Tibial nerve (tissue), 4 donors: Measurements from ENCODE around the gene AKT3. TPM values are rescaled to one million over a fixed set of nuclear protein-coding genes. Genes with fewer than 3 reads are reported as not detected.
"Not testable (repeated sequence)": the region's sequence is repeated elsewhere in the genome, so short reads cannot be mapped to it uniquely, and the experiment has no call there.

Source experiments
- DNase-seq, 2 donors: peaks; one replicate each; pipeline ENCODE4 v3.0.0-alpha.2; 2019; ENCODE audit warnings: low spot score in 2 of 2
- H3K27ac ChIP-seq, 4 donors: fragments of 200-600 bp; sonication (generic) in 3 of 4; one replicate each; pipeline ENCODE4 v1.5.1; 2017 to 2019; ENCODE audit warnings: mild to moderate bottlenecking in 1 of 4
- H3K27me3 ChIP-seq, 2 donors: fragments of 200-600 bp; sonication (generic) in 1 of 2; one replicate each; pipeline versions ENCODE4 v1.5.1 to v1.6.0; 2017 to 2019
- H3K36me3 ChIP-seq, 3 donors: fragments of 200-600 bp; sonication (generic); one replicate each; pipeline ENCODE4 v1.5.1; 2018 to 2019
- H3K4me1 ChIP-seq, 4 donors: fragments of 200-600 bp; sonication (generic) in 3 of 4; one replicate each; pipeline ENCODE4 v1.5.1; 2017 to 2019
- H3K4me3 ChIP-seq, 4 donors: fragments of 200-600 bp; sonication (generic) in 3 of 4; one replicate each; pipeline ENCODE4 v1.5.1; 2017 to 2019; ENCODE audit warnings: mild to moderate bottlenecking in 1 of 4, moderate library complexity in 1 of 4
- H3K9me3 ChIP-seq, 4 donors: fragments of 200-600 bp; sonication (generic) in 3 of 4; one replicate each; pipeline ENCODE4 v1.5.1; 2017 to 2019
- EP300 ChIP-seq, 2 donors: sonication (generic); formaldehyde crosslinking; IDR thresholded peaks; one replicate each; pipeline ENCODE4 v1.6.1; 2017; ENCODE audit warnings: antibody characterized with exemption in 2 of 2, mild to moderate bottlenecking in 1 of 2
- POLR2A ChIP-seq, 2 donors: fragments of 450-650 bp; IDR thresholded peaks; one replicate each; pipeline ENCODE4 v1.6.1; 2017; ENCODE audit warnings: antibody characterized with exemption in 2 of 2, mild to moderate bottlenecking in 2 of 2, moderate library complexity in 2 of 2
- WGBS, 2 donors: methylation state at CpG; one replicate each; pipeline ENCODE4 v1.1.5; 2018; 5-methylcytosine and 5-hydroxymethylcytosine counted together
- total RNA-seq, 4 donors: library from RNA; depleted of rRNA; stranded (reverse); fragments of >200 nt; gene quantifications; one replicate each; pipeline ENCODE4 v1.1.0, GENCODE V29; 2016
- TF ChIP-seq, protein P1 (sequence below), 5 experiments: fragments of 200-600 bp in 3 of 5; fragments of 450-650 bp in 2 of 5; sonication (generic) in 3 of 5; IDR thresholded peaks; one replicate each; pipeline ENCODE4 v1.5.1; 2016 to 2019; ENCODE audit warnings: antibody characterized with exemption in 5 of 5, mild to moderate bottlenecking in 3 of 5, moderate library complexity in 2 of 5

Gene AKT3
- total RNA-seq, 4 donors from 2014 or later, result 58.8 to 76.0 (median 69.2) TPM

DNA sequence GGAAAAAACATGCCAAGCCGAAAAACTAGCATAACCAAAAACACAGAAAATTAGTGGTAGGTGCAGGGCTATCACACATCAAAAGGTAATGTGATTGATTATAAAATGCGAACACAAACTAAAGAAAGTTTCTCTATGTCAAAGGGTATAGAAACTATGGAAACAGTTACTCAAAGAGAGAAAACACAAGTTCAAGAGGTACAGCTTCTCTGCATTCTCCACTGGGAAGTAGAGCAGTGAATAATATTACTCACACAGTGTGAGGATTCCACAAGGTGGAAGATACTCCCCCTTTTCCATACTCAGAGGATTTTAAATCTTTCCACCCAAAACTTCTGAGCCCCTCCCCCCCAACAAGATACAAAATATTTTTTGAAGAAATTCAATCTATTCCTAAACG lies 18.6 kb downstream of the AKT3 start:
- TF ChIP-seq, protein P1, sequence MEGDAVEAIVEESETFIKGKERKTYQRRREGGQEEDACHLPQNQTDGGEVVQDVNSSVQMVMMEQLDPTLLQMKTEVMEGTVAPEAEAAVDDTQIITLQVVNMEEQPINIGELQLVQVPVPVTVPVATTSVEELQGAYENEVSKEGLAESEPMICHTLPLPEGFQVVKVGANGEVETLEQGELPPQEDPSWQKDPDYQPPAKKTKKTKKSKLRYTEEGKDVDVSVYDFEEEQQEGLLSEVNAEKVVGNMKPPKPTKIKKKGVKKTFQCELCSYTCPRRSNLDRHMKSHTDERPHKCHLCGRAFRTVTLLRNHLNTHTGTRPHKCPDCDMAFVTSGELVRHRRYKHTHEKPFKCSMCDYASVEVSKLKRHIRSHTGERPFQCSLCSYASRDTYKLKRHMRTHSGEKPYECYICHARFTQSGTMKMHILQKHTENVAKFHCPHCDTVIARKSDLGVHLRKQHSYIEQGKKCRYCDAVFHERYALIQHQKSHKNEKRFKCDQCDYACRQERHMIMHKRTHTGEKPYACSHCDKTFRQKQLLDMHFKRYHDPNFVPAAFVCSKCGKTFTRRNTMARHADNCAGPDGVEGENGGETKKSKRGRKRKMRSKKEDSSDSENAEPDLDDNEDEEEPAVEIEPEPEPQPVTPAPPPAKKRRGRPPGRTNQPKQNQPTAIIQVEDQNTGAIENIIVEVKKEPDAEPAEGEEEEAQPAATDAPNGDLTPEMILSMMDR (IDR thresholded peaks at IDR 0.05), result no peak
- TF ChIP-seq POLR2A (IDR thresholded peaks at IDR 0.05) (no peak), EP300 (IDR thresholded peaks at IDR 0.05) (no peak)
- Histone ChIP-seq H3K4me1 (peaks cover 0 to 23% (median 0%) of the 10 kb centered on the region in 4 donors), H3K27ac (no peak overlapping the region), H3K36me3 (peaks cover 0 to 39% (median under 1%) of the 10 kb centered on the region in 3 donors), H3K9me3 (peaks cover 0 to 16% (median 4%) of the 10 kb centered on the region in 4 donors), H3K4me3 (no peak overlapping the region), H3K27me3 (no peaks in the 10 kb centered on the region)
- DNase-seq, result no peak
- WGBS, 2 donors, result 92 to 94% methylated on average over 3 of the region's 3 CpGs

DNA sequence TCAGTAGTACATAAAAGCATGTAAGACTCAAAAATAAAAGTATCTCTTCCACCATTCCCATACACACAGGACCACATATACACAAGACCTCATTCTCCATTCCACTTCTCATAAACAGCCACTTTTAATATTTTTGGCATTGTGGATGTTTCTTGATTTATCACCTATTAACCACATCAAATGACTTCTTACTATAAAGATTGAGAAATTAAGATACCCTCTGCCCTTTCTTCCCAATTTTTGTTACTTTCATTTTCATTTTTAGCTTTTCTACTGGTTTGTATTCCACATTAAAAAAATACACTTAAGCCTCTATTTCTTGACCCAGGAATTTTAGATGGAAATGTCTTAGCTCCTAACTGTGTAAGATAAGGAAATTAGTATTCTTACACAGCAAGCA lies 22.8 kb downstream of the AKT3 start:
- Histone ChIP-seq H3K27me3 (no peaks in the 10 kb centered on the region), H3K4me3 (no peak overlapping the region), H3K4me1 (peaks cover 0 to 23% (median 0%) of the 10 kb centered on the region in 4 donors), H3K27ac (no peak overlapping the region), H3K36me3 (peaks cover 0 to 31% (median 0%) of the 10 kb centered on the region in 3 donors), H3K9me3 (peaks cover 0 to 9% (median 0%) of the 10 kb centered on the region in 4 donors)
- no peak for DNase-seq
- TF ChIP-seq POLR2A (IDR thresholded peaks at IDR 0.05) (no peak), EP300 (IDR thresholded peaks at IDR 0.05) (no peak)
- TF ChIP-seq, protein P1 (IDR thresholded peaks at IDR 0.05), result no peak

DNA sequence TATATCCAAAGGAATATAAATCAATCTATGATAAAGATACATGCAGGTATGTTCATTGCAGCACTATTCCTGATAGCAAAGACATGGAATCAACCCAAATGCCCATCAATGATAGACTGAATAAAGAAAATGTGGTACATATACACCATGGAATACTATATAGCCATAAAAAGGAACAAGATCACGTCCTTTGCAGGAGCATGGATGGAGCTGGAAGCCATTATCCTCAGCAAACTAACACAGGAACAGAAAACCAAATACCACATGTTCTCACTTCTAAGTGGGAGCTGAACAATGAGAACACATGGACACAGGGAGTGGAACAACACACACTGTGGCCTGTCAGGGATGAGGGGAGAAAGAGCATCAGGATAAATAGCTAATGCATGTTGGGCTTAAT lies 25.1 kb downstream of the AKT3 start:
- WGBS, 2 donors, result 97 to 100% methylated on average over 1 of the region's 1 CpG
- peaks cover 0 to 27% (median 6%) of the 10 kb centered on the region in 4 donors for H3K9me3 ChIP-seq
- H3K36me3 ChIP-seq, result peaks cover 0 to 54% (median 0%) of the 10 kb centered on the region in 3 donors
- H3K4me1 ChIP-seq, result peaks cover 0 to 13% (median 0%) of the 10 kb centered on the region in 4 donors
- not testable (repeated sequence) for DNase-seq, H3K4me3 ChIP-seq, H3K27me3 ChIP-seq, H3K27ac ChIP-seq

DNA sequence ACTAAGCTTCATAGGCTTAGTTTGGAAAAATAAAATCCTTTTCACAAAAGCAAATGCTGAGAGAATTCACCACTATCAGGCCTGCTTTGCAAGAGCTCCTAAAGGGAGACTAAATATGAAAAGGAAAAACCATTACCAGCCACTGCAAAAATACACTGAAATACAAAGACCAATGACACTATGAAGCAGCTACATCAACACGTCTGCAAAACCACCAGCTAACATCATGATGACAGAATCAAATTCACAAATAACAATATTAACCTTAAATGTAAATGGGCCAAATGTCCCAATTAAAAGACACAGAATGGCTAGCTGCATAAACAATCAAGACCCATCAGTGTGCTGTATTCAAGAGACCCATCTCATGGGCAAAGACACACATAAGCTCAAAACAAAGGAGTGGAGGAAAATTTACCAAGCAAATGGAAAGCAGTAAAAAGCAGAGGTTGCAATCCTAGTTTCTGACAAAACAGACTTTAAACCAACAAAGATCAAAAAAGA lies 28.8 kb downstream of the AKT3 start:
- Histone ChIP-seq H3K4me3 (no peak overlapping the region), H3K27ac (no peak overlapping the region), H3K9me3 (peaks cover 0 to 27% (median 6%) of the 10 kb centered on the region in 4 donors), H3K27me3 (no peaks in the 10 kb centered on the region), H3K36me3 (peaks cover 0 to 82% (median 0%) of the 10 kb centered on the region in 3 donors), H3K4me1 (no peaks in the 10 kb centered on the region)
- DNase-seq, result no peak
- no peak for TF ChIP-seq POLR2A (IDR thresholded peaks at IDR 0.05)
- TF ChIP-seq, protein P1 (IDR thresholded peaks at IDR 0.05), result no peak
- no peak for TF ChIP-seq EP300 (IDR thresholded peaks at IDR 0.05)
- WGBS, 2 donors, result 86 to 97% methylated on average over 1 of the region's 1 CpG

DNA sequence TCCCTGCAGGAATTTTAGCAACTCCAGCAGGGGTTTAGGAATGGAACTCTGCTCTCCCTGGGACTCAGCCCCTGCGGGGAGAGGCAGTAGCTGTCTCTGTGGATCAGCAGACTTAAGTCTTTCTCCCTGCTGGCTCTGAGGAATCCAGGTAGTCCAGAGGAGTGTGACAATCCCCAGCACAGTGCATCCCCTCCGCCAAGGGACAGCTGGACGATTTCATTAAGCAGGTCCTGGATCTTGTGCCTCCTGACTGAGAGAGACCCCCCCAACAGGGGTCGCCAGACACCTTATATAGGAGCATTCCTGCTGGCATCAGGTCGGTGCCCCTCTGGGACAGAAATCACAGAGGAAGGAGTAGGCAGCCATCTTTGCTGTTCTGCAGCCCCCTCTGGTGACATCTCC lies 30.6 kb downstream of the AKT3 start:
- Histone ChIP-seq H3K9me3 (peaks cover 0 to 34% (median 9%) of the 10 kb centered on the region in 4 donors), H3K36me3 (peaks cover 0 to 92% (median 0%) of the 10 kb centered on the region in 3 donors), H3K4me1 (no peaks in the 10 kb centered on the region), H3K27me3 (no peaks in the 10 kb centered on the region), H3K27ac (no peak overlapping the region), H3K4me3 (no peak overlapping the region)
- no peak for TF ChIP-seq EP300 (IDR thresholded peaks at IDR 0.05)
- TF ChIP-seq, protein P1 (IDR thresholded peaks at IDR 0.05), result no peak
- TF ChIP-seq POLR2A (IDR thresholded peaks at IDR 0.05), result no peak
- 85 to 89% methylated on average over 4 of the region's 5 CpGs for WGBS, 2 donors
- DNase-seq, result no peak
